Muscle of back (tissue), 13 donors: ENCODE measurements around the gene TCN2. TPM values are rescaled to one million over a fixed set of nuclear protein-coding genes. Genes with fewer than 3 reads are reported as not detected.
A peak's percentile ranks its signal among the peaks of the same experiment; 100 is the strongest.
"Not testable (repeated sequence)": the region's sequence is repeated elsewhere in the genome, so short reads cannot be mapped to it uniquely, and the experiment has no call there.

Experiments used
- DNase-seq, 3 donors: peaks; one replicate each; pipeline versions ENCODE4 v3.0.0 to v3.0.0-alpha.2; 2013
- long read RNA-seq, 9 donors: transcript quantifications; one replicate each; lab custom pipeline, GENCODE V29; 2026
- polyA plus RNA-seq, 10 donors: library from polyadenylated mRNA; unstranded; fragments of 120-200 nt; gene quantifications; one replicate each; pipeline ENCODE4 v1.2.1, GENCODE V29; 2013; ENCODE audit not compliant: insufficient read length in 10 of 10

TCN2 gene
- polyA plus RNA-seq = 10 to 100 TPM in 5 of 10 donors, 1 to 10 TPM in 5; 5.5 to 14.2 (median 9.9) TPM
- long read RNA-seq, donor 1, partial matches to known transcripts = 0 of 1 reads
- long read RNA-seq, donor 1, other reads (novel, unspliced or antisense) = 0 of 1 reads
- long read RNA-seq, donor 2, partial matches to known transcripts = 0 of 4 reads
- long read RNA-seq, donor 2, other reads (novel, unspliced or antisense) = 0 of 4 reads
- long read RNA-seq, donor 3 = 0 reads
- long read RNA-seq, donor 4, partial matches to known transcripts = 0 of 2 reads
- long read RNA-seq, donor 4, other reads (novel, unspliced or antisense) = 0 of 2 reads
- long read RNA-seq, donor 5, transcript TCN2-201 (9 exons, 2,535 nt) = major isoform, 6 of 7 reads
- long read RNA-seq, donor 5, partial matches to known transcripts = 0 of 7 reads
- long read RNA-seq, donor 5, other reads (novel, unspliced or antisense) = 0 of 7 reads
- long read RNA-seq, donor 6, partial matches to known transcripts = 0 of 3 reads
- long read RNA-seq, donor 6, other reads (novel, unspliced or antisense) = 0 of 3 reads
- long read RNA-seq, donor 7, partial matches to known transcripts = 0 of 2 reads
- long read RNA-seq, donor 7, other reads (novel, unspliced or antisense) = 0 of 2 reads
- long read RNA-seq, donor 8 = 0 reads
- long read RNA-seq, donor 9 = 0 reads

DNA sequence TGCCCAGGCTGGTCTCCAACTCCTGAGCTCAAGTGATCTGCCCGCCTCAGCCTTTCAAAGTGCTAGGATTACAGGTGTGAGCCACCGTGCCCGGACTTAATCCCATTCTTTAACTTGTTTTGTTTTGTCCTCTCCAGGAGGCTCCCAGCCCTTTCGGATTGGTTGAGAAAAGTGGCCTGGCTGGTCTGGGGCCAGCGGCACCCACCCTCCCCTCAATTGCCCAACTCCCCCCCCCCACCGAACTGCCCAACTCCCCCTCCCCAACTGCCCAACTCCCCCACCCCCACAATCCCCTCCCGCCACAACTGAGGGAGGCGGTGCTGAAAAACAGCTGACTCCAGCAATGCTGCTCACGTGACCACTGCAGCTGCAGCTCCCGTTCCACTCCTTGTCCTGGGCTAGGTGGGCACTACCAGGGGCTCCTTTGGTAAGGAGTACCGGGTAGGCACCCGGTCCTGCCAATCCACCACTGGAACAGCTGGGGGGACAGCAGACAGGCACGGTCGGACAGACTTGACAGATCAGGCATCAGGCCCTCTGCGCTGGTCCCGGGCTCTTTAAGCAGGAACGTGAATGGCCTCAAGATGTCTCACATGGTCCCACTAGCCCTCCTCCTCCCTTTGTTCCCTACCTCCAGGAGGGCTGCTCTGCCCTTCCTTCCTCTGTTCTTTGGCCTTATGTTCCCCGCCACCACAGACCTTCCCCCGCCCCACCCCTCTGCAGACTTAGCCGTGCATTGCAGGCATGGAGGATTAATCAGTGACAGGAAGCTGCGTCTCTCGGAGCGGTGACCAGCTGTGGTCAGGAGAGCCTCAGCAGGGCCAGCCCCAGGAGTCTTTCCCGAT lies at the start of gene TCN2:
Gene TCN2 (plus strand): TSS at position 720 of the 845 bp plus-strand sequence. CDS start 158 bp downstream, outside the sequence.
- peak; percentile 68 to 91 (median 73) for DNase-seq

DNA sequence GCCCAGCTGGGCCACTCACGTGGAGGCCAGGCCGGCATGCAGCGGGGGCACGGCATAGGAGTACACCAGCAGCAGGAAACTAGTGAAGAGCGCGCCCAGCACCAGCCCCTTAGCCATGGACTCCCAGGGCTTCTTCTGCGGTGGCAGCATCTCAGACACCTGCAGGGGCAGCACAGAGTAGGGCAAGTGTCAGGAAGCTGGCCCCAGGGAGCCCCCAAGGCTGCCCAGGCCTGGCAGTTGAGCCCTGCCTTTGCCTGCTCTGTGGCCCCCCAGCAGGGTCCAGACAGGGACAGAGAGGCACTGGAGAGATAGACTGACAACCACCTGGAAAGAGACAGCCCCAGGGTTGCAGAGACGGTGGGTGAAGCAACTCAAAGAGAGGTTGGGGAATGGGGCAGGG lies 49.7 kb upstream of the TCN2 start:
- no peak for DNase-seq

DNA sequence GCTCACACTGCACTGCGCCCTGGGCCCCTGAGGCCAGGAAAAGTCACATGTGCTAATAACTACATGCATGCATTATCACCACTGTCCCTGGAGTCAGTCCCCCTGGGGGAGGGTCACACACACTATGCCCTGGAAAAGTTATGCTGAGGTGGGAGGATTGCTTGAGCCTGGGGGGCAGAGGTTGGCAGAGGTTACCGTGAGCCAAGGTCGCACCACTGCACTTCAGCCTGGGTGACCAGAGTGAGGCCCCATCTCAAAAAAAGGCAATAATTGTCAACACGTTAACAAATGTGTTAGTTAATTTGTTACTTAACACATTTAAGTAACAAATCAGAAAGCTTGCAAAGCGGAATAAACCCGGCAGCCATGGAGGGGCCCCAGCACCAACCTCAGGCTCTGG lies 47.1 kb upstream of the TCN2 start:
- DNase-seq = no peak

DNA sequence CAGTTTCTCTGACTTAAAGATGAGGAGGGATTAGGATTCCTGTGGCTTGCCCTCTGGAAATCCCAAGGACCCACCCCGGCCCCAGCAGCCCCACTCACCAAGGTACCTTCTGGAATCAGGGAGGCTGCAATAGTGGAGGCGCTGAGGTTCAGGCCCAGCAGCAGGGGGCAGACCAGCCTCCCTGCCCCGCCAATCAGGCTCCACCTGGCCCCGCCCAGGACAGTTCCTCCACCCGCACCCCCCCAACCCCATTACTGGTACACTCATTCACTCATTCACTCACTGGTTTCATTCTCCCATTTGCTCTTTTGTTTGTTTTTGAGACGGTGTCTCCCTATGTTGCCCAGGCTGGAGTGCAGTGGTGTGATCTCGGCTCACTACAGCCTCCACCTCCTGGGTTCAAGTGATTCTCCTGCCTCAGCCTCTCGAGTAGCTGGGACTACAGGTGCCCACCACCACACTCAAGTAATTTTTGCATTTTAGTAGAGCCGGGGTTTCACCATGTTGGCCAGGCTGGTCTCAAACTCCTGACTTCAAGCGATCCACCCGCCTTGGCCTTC lies 46.3 kb upstream of the TCN2 start:
- DNase-seq = not testable (repeated sequence)

DNA sequence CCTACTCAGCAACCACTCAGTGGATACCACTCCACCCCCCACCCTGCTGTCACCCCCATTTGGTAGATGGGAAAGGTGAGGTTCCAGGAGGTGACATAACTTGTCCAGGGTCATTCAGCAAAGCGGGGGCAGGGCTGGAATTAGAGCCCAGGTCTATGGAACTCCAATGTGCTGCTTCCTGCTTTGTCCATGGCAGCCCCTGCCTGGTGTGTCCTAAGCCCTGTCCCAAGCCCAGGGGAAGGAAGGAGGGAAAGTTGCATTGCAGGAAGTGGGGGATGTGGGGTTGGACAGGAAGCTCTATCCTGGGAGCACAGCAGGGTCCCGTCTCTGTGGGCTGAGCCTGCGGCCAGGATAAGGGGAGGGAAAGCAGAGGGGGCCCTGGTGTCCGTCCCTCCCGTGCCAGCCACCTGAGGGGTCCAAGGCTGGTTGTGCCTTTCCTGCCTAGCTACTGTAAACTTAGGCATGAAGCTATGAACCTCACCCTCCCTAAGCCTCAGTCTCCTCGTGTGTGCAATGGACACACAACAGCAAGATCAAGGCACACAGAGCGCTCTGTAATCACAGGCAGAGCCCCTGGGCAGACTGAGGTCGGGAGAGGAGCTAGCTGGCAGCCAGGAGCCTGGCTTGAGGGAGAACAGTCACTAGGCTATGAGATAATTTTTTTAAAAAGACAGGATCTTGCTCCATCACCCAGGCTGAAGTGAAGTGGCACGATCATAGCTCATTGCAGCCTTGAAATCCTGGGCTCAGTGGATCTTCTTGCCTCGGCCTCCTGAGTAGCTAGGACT lies 45.4 kb upstream of the TCN2 start:
- DNase-seq = no peak

DNA sequence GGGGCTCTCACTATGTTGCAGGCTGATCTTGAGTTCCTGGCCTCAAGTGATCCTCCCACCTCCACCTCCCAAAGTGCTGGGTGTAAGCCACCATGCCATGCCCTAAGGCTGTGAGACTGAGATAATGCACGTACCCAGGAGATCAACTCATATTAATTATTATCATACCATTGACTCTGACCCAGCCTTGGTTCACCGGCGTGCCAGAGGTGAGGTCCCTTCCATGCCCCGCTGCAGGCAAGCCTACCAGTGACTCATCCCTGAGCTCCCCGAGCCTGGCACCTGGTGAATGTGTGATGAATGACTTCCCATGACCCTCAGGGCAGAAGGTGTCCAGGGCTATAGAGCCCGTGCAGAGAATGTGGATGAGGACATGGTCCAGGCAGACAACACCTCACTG lies 44.6 kb upstream of the TCN2 start:
- no peak for DNase-seq

DNA sequence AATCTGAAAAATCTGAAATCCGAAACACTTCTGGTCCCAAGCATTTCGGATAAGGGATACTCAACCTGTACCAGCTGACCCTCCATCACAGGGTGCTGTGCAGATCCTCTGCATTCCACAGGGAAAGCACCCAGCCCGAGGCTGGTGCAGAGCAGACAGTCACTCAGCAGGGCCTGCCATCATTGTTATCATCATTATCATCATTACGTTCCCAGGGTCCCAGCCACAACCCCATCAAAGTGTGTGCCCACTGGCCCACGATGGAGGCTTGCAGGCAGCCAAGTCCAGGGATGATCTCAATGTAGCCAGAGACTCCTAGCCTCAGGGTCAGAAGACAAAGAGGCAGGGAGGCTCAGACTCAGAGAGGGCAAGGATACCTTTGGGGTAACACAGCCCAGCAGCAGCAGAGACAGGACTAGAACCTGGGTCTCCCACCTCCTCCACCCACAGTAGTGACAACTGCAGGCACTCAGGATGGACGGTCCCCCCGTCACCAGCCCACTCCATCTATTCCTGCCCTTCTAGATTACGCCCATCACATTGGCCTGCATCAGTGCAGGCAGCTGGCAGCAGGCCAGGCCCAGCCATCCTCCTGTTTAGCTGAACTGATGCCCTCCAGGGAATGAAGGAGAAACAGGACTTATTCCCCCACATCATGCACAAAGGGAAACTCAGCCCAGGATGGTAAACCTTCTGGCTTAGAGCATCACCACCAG lies 42.8 kb upstream of the TCN2 start:
- DNase-seq = no peak

DNA sequence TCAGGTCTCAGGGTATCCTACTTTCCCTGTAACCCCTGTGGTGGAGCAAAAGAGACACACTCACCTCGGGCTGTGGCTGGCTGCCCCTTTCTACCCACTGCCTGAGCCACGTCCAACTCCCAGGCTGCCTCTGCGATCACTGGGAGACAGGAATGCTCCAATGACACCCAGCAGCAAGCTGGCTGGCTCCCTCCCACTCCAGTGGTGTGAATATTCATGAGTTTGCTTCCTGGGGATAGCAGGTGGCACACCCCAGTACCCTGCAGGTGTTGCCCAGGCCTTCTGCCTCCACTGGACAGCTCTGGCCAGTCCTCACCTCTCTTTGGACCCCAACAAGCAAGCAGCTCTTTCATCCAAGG lies 42.2 kb upstream of the TCN2 start:
- no peak for DNase-seq

DNA sequence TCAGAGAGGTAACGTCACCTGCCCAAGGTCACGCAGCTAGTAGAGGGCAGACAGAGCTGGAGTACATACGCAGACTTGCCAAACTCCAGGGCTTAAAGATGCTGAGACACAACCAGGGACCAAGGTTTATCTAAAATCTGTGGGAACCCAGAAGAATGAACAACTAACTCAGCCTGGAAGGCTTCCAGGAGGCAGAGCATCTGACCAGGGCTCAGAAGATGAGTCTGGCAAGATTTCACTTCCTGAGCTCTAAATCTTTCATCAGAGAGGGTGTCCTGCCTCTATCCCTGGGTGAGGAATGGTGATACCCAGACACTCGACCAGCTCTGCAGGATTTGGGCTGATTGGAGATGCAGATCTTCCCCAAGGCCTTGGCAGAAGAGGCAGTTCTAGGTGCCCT lies 41.6 kb upstream of the TCN2 start:
- no peak for DNase-seq

DNA sequence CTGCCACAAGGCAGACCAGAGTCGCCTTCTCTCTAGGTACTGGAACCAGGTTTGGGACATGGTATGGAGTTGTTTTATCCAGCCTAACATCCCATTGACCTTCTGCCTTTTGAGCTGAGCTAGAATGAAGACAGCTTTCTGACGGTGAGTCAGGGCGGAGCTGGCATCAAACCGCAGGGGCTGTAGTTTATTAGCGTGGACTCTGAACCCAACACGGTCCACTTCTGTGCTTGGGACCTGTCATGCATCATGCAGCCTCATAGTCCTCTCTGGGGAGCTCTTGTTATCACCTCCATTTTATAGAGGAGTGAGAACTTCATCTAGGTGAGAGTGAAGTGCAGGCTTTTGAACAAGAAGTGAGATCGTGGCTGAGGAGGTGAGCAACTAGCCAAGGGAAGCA lies 40.8 kb upstream of the TCN2 start:
- no peak for DNase-seq

DNA sequence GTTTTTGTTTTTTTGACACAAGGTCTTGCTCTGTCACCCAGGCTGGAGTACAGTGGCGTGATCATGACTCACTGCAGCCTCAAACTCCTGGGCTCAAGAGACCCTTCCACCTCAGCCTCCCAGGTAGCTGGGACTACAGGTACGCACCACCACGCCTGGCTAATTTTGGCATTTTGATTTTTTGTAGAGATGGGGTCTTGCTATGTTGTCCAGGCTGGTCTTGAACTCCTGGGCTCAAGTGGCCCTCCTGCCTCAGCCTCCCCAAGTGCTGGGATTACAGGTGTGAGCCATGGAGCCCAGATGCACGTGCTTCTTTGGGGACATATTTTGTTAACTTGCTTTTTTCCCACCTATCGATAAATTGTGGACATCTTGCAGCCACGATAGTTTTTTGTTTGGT lies 39.7 kb upstream of the TCN2 start:
- DNase-seq = not testable (repeated sequence)

DNA sequence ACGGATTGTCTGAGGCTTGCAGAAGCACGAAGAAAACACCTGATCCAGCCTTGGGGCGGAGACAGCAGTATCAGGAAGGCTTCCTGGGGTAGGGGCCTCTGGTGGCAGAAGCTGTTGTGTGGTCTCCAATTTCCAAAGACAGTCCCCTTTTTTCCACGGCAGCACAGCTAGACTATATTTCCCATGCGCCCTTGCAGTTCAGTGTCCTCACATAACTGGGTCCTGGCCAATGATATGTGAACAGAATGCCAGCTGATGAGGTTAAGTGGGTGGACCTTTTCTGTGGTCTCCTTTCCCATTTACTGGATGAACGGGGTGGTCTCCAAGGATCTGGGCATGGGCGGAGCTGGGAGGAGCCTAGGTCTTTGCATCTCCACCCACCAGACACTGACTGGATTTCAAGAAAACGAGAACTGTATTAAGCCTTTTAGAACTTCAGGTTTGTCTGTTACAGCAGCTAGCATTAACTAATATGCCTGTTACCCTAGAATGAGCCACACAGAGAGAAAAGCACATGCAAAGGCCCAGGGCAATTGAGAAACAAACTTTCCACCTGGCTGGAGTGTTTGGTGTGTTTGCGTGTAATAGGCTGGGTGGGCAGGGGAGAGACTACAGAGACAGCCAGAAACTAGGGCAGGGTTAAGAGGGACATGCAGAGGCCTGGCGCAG lies 38.7 kb upstream of the TCN2 start:
- DNase-seq = no peak

DNA sequence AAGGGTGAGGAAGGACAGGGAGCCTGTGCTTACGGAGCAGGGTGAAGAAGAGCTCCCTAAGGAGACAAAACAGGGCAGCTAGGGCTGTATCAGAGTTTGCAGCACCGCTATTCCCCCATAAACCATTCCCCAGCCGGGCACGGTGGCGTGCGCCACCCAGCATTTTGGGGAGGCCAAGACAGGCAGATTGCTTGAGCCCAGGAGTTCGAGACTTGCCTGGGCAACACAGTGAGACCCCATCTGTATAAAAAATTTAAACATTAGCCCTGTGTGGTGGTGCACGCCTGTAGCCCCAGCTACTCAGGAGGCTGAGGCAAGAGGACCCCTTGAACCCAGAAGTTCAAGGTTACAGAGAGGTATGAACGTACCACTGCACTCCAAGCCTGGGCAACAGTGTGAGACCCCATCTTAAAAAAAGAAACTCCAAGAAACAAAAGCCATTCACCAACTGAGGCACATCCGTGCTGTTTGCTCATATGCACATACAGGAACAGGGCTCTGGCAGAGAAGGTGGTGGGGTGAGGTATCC lies 37.2 kb upstream of the TCN2 start:
- no peak for DNase-seq

DNA sequence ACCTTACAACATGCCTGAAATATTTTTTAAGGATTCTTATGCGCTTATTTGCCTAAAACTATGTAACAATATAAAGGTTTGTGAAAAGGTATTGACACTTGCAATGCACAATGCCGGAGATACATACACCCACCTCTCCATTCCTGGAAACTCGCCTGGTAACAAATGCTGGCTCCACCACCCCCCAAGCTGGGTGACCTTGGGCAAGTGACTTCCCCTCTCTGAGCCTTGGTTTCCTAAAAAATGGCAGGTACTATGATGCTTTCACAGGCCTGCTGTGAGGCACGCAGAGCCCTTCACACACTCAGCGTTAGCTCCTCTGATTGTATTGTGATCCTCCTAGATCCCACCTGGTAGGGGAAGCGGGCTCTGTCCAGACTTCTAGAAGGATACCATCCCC lies 34.8 kb upstream of the TCN2 start:
- DNase-seq = no peak

DNA sequence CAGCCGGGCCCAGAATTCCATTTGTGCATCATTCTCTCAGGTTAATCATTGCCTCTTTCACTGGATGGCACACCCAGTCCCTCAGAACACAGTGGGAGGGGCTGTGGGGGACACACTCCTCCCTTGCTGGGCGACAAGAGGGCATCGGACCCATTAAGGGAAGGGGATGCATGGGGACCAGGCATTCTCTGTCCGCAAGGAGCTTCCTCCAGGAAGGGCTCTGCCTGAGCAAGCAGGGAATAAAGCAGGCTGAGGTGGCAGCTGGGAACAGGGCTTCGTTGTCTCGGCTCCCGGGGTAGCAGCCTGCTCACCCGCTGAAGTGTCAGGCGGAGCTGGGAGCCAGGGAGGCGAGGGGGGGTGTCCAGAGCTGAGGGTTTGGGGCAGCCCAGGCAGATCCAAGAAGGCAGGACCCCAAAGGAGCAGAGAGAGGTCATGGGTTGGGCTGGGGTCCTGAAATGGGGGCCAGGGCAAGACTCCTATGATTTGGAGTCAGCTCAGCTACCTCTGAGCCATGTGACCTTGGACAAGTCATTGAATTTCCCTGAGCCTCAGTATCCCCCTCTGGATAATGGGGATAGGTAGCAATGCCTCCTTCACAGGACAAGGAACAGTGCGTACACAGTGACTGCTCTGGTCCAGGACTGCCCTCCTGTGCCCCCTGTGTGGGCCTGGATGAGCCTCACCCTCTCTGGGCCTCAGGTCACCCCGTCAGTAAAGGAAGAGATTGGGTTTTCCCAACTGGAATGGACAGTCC lies 34.0 kb upstream of the TCN2 start:
- no peak for DNase-seq

DNA sequence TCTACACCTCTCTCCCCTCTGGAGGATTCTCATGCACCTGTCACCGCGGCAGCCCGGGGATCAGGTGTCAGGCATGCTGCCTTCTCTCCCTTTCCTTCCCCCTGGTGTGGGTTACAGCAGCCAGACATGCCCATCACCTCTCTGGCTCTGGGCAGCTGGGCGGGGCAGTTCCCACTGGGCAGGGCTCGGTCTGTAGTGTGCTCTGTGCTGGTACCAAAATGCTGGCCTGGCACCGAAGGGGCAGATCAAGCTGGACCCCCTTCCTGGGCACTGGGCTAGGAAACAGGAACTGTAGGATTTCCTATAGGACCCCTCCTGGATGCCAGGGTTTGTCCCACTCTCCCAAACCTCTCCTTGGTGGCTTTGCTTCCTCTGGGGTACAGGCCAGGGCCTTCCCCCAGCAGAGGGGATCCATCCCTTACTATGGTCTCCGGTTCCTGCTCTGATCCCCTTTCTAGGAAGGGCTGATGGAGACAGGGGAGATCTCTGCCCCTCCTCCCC lies 33.3 kb upstream of the TCN2 start:
- DNase-seq = peak in 2 of 3 donors; percentile 26 to 33

DNA sequence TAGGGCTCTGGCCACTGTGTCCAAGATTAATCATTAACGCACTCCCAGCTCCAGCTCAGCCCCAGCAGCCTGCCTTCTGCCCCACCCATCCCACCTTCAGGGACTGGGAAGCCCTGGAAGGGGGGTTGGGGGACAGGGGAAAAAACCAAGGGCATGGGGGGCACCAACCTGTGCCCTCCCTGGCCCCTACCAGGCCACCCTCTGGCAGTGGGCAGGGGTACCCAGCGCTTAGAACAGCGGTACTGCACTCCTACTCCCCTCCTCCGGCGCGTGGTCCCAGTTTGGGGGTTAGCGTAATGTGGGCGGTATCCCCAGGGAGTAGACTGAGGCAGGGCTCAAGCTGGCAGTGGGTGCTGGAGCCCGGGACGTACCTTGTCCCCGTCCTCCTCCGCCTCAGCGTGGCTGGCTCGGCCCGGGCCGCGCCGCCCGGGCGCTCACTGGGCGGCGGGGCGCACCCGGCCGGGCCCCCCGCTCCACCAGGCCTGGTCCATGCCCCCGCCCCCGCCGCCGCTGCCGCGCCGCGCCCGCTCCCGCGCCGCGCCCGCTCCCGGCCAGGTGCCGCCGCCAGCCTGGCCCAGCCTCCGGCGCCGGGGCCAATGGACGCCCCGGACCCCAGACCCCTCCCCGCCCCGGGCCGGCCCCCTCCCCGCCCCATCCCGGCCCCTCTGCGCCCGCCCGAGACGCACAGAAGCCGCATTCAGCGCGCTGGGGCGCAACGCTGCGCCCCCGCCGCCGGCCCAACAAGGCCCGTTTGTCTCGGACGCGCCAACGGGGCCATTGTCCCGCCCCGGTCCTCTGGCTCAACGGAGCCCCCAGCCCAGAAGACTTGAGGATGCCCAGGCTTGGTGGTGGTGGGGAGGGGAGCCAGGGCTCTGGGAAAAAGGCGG lies 32.6 kb upstream of the TCN2 start, which contains the start of gene GAL3ST1:
Gene GAL3ST1 (minus strand): TSS at position 571 of the 887 bp plus-strand sequence. CDS start 17,273 bp downstream, outside the sequence.
- DNase-seq = peak in 1 of 3 donors; percentile 20
